ENCODE measurements around the gene ATP2B2.

The ATP2B2 gene

DNA sequence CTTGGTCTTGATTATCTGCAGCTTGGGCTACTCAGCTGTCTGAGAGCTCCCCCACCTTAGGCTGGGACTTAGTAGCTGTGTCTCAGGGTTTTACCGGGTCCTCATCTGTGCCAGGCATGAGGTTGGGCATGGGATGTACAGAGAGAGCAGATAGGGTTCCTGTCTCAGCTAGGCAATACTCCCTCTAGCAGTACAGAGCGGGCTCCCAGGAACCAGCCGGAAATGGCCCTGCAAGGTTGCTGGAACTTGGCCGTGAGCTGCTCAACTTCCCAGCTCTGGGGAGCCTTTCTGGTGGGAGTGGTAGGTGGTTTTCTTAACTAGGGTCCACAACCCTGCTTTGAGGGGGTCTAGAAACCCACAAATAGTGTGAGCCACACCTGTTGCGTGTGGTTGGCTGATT lies 58.3 kb downstream of the ATP2B2 start:
- TF ChIP-seq, protein P1, sequence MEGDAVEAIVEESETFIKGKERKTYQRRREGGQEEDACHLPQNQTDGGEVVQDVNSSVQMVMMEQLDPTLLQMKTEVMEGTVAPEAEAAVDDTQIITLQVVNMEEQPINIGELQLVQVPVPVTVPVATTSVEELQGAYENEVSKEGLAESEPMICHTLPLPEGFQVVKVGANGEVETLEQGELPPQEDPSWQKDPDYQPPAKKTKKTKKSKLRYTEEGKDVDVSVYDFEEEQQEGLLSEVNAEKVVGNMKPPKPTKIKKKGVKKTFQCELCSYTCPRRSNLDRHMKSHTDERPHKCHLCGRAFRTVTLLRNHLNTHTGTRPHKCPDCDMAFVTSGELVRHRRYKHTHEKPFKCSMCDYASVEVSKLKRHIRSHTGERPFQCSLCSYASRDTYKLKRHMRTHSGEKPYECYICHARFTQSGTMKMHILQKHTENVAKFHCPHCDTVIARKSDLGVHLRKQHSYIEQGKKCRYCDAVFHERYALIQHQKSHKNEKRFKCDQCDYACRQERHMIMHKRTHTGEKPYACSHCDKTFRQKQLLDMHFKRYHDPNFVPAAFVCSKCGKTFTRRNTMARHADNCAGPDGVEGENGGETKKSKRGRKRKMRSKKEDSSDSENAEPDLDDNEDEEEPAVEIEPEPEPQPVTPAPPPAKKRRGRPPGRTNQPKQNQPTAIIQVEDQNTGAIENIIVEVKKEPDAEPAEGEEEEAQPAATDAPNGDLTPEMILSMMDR (IDR thresholded peaks at IDR 0.05; ENCODE audit: low read depth, low read length, missing control alignments) = no peak
- DNase-seq (ENCODE audit: low read depth) = no peak
- H3K4me3 ChIP-seq (ENCODE audit: low read depth, low read length) = no peak overlapping the region

DNA sequence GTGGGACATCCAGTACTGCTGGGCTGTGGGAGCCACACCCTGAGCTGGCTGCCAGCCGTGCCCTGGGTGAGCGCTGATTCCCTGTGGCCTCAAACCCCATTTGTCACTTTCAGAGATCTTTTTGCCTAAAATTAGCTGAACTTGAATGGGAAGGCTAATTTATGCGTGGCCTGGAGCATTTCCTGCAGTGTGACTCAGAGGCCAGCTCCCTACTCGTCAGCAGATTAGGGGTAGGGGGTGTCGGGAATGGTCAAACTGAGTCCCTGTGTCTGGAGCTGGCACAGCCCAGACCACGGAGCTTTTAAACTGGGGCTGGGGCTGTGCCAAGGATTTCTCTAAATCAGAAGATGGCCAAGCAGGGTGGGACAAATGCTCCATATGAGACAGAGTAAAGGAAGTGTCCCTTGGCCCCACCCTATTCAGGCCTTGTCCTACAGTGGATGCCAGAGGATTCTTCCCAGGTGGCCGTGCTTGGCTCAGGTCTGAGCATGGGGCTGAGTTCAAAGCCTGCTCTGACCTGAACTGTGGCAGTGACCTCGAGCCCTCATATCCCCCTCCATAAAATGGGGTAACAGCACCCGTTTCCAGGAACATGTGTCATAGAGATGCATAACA lies 59.7 kb downstream of the ATP2B2 start:
- H3K4me3 ChIP-seq (ENCODE audit: low read depth, low read length) = no peak overlapping the region
- TF ChIP-seq, protein P1 (IDR thresholded peaks at IDR 0.05; ENCODE audit: low read depth, low read length, missing control alignments) = no peak
- DNase-seq (ENCODE audit: low read depth) = no peak

DNA sequence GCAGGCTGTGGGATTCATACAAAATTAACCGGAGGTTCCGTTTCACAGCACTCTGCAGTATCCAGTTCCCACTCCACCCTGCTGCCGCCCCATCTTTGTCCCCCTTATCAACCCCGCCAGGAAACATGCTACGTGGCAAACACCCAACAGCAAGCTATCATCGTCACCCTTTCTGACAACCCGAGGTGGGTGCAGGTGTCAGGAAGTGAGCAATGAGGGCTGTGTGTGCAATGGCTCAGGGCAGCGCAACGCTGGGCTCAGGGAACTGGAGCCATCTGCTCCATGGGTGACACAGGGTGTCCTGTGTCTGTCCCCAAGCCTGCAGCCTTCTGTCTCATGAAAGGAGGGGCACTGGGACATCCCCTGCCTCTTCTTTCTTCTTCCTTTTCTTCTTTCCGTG lies 60.9 kb downstream of the ATP2B2 start:
- TF ChIP-seq, protein P1 (IDR thresholded peaks at IDR 0.05; ENCODE audit: low read depth, low read length, missing control alignments) = no peak
- no peak overlapping the region for H3K4me3 ChIP-seq (ENCODE audit: low read depth, low read length)
- no peak for DNase-seq (ENCODE audit: low read depth)

DNA sequence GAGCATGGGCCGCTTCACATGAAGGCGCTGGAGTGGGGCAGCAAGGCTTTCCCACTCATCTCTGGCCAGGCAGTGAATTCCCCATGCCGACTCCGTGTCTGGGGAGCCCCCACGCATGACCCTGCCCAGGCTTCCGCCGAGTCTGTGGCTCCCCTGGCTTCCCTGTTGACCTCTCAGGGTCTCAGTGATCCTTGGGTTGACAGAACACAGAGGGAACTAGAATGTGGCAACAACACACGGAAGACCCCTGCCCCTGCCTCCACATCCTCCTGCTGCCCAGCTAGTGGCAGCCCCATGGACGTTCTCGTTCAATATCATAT lies 61.3 kb downstream of the ATP2B2 start:
- DNase-seq (ENCODE audit: low read depth) = no peak
- H3K4me3 ChIP-seq (ENCODE audit: low read depth, low read length) = no peak overlapping the region
- TF ChIP-seq, protein P1 (IDR thresholded peaks at IDR 0.05; ENCODE audit: low read depth, low read length, missing control alignments) = no peak

DNA sequence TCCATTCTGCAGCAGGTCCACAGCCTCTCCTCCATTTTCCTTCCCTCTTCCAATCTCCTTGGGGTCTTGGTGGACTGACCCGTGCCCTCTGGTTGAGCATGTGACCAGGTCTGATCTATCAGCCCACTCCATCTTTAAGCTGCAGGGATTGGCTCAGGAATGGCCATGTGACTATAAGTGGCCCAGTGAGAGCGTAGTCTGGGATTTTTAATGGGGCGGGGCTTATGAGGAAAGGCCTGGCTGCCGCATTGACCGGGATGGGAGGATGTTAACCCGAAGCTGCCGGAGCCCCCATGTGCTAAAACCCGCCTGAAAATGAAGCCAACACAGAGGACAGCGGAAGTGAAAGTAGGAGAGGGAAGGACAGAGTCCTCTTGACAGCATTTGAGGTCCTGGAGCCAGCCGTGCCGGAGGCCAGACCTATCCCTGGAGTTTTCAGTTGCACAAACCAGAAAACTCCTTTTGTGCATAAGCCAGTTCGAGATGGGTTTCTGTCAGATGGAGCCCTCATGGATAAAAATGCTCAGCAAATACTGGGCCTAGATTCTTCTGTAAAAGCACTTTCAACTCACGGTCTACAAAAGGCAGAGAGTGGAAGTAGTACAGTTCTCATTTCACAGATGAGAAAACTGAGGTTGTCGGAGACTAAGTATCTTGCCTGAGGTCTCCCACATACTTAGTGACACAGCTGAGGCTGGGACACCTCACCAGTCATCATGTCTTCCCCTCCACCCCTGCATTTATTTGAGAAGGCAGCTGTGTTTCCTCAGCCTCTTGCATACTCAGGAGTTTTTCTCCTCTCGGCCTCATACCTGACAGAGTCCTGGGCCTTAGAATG lies 61.9 kb downstream of the ATP2B2 start:
- TF ChIP-seq, protein P1 (IDR thresholded peaks at IDR 0.05; ENCODE audit: low read depth, low read length, missing control alignments) = no peak
- no peak overlapping the region for H3K4me3 ChIP-seq (ENCODE audit: low read depth, low read length)
- no peak for DNase-seq (ENCODE audit: low read depth)

DNA sequence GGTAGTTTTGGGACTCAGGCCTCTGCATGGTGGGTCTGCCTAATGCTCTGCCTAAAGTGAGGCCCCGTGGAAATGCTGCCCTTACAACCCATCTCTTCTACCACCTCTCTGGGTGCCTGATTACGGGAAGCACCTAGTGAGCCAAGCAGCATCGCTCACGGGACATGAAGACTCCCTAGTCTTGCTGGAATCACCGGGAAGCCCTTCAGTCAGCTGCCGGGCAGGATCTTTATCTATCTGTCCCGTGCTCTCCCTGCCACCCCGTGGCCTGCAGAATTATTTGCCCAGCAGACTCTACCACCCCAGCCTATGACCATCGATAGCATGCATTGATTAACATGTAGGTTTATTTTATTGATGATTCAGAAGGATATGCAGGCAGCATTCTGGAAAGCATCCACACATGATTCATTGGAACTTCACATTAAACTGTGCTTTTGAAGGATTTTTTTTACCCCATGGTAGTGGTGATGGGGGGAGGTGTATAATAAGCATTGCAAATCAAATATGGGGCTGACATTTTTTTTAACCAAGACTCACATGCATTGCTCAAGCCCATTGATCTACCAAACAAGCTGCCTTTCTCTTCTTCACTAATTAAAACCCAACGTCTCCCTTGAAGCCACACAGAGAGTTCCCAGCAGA lies 63.1 kb downstream of the ATP2B2 start:
- TF ChIP-seq, protein P1 (IDR thresholded peaks at IDR 0.05; ENCODE audit: low read depth, low read length, missing control alignments) = no peak
- DNase-seq (ENCODE audit: low read depth) = no peak
- H3K4me3 ChIP-seq (ENCODE audit: low read depth, low read length) = no peak overlapping the region
